Sciatic nerve (tissue), 2 donors: ENCODE results near the gene CPTP. TPM values are rescaled to one million over a fixed set of nuclear protein-coding genes. Genes with fewer than 3 reads are reported as not detected.

Experiments used
- ATAC-seq: fragments of 200-7000 bp; cut with Tn5 transposase; one replicate; pipeline ENCODE4 v1.9.1; 2020; ENCODE audit warnings: mild to moderate bottlenecking, moderate library complexity
- DNase-seq: peaks from one replicate; pipeline ENCODE4 v3.0.0-alpha.2; 2020; ENCODE audit warnings: low spot score
- intact Hi-C: fragments of 100-400 bp; cut with DNase I; formaldehyde crosslinking; loops from one replicate; pipeline ENCODE4 v1.14.2; 2022
- total RNA-seq: library from RNA; stranded (reverse); fragmentation: NEBNext Ultra II Directional; extraction: Animal tissue kit (Norgen Biotek cat#: 25700); gene quantifications from one replicate; pipeline ENCODE4 v1.2.1, GENCODE V29; 2021
- donor health status: DM: no; HTN: no; CAD: no.
- donor health status: DM: no; HTN: no; CAD: no.

Gene CPTP
- total RNA-seq, 1 donor from 2014 or later, result 15.7 TPM

DNA sequence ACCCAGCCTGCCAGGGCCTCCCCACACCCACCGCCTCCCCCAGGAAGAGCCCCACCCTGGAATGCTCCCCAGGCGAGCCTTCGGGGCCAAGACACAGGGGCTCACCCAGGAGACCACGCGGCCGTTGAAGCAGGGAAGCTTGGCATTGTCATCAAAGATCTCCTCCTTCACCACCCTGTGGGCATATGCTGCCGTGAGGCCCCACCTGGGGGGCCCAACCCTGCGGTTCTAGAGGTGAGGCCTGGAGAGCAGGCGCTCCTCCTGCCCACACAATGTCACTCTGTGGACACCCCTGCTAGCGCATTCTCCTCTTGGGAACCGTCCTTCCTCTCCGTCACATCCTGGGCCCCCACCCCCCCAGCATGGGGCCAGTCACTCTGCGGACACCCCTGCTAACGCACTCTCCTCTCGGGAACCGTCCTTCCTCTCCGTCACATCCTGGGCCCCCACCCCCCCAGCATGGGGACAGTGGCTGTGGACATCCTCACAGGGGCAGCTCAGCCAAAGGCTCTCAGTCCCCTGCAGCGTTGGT lies 18.0 kb downstream of the CPTP start:
- no peak for ATAC-seq
- DNase-seq, result no peak
- intact Hi-C loops, result no loop called here

DNA sequence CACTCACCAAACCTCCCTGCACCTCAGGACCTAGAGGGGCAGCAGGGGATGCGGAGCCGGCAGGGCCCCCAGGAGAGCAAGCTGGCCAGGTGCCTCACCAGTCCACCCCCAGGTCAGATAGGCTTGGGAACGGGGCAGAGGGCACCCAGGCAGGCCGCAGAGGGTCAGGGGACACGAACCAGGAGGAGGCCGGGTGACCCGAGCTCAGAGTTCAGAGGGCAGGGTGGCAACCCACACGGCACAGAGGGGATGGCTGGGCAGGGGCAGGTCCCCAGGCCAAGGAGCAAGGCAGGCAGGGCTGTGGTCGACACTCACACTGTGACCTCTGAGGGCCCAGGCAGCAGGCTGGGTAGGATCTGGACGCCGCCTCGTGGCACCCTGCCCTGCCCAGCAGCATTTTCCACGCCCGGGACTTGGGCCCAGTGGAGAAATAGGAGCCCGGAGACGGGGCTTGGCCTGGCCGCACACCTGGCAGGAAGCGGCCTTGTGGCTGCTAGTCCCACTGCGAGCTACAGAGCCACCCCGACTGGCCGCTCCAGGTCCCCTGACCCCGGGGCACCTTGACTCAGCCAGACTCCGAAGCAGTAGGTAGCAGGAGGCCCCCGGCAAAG lies 19.3 kb downstream of the CPTP start:
- ATAC-seq, result no peak
- DNase-seq, result no peak
- intact Hi-C loops, result no loop called here

DNA sequence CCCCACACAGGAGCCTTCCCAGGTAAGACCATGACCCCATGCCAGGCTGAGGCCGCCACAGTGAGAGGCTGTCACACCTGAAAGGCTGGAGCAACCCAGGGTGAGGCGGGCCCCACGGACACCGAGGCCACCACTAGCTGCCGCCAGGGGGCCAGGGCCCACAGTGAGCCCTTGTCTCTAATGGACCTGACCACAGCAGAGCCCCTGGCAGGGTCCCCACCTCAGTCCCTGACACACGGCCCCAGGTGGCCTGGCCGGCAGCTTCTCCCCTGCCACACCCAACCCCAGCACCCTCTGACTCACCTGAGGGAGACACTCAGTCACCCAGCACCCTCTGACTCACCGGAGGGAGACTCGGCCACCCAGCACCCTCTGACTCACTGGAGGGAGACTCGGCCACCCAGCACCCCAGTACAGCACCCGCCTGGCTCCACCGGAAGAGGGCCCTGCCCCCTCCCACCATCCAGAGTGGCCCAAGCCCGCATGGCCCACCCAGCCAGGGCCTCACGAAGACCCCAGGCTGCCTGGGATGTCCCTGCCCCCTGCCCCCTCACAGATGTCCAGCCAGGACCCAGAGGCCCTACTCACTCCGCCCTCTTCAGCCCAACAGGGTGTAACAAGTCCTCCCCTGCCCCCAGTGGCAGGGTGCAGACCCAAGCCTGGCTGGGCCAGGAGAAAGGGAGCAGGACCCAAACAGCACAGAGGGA lies 20.2 kb downstream of the CPTP start:
- ATAC-seq (no peak), DNase-seq (no peak)
- intact Hi-C loops, result no loop called here

DNA sequence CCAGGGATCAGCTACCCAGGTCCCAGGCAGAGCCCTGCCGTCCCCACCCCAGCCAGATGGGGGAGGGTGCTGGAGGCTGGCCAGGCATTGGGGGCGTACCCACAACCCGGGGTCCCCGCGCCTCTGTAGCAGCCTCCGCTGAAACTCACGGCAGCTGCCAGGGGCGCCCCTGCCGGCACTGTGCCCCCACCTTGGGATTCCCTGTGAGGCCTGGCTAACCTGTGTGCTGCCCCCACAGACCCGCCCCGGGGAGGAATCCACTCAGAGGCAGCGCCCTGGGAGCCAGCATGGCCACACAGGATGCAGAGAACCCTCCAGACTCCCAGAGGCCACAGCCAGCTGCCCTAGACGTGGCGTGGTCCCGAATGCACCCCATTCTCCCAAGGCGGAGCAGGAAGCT lies 20.8 kb downstream of the CPTP start:
- intact Hi-C loops, result no loop called here
- ATAC-seq (no peak), DNase-seq (no peak)

DNA sequence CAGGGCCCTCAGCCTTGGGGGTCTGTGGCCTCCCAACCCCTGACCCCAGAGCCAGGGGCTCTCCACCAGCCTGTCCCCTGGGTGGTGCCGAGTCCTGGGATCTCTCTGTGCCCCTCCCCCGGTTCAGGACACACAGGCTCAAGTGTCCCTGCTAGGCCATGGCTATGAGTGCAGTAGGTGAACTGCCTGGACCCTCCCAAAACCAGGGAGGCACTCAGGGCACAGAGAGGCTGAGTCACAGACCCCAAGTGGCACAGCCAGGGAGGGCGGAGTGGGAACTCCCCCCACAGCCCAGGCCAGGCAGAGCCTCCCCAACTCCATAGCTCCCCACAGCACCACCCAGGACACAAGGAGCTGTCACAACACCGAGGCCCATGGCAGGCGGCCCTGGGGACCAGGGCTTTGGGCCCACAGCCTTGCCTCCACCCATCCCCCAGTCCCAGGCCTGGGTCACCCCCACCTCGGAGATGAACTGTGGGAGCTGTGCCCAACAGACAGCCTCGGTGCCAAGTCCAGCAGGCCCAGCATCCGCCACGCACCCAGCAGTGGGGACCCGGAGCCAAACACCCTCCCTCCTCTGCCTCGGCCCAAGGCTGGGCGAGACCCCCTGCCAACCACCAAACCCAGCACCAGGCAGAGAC lies 21.4 kb downstream of the CPTP start:
- intact Hi-C loops, result no loop called here
- no peak for DNase-seq
- ATAC-seq, result peak; percentile 1

DNA sequence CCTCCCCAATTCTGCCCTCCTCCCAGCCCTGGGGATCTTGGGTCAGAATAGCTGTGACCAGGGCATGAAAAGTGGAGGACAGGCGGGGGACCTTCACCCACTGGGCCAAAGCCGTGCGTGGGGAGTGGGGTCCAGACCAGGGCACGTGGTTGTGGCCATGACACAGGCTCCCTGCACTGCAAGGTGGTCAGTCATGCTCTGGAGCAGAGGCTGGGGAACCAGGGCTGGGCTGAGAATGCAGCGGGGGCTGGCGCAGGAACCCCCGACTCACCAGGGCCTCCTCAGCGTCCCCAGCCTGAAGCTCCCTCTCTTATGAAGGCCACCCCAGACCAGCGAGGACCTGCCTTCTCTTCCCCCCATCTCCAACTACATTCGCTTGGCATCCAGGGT lies 21.9 kb downstream of the CPTP start:
- DNase-seq (no peak), ATAC-seq (no peak)
- intact Hi-C loops, result no loop called here

DNA sequence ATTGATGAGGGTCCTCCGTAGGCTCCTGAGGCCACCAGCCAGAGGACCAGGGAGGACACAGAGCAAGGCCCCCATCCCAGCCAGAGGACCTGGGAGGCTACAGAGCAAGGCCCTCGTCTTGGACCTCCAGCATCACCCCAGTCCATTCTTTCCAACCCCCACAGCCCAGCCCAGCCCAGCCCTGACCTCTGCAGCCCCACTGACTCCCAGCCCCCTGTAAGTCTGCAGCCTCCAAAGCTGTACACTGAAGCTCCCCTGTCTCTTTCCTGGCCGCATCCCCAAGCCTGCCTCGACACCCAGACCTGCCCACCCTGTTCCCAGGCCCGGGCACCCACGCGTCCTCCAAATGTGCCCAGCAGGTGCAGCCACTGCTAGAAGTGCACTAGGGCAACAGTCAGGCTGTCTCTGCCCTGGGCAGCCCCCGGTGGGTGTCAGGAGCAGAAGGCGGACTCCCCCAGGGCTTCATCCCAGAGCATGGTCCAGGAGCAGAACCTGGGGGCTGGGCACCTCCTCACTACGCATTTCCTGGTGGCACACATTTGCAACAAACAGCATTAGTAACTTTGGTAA lies 22.5 kb downstream of the CPTP start:
- DNase-seq (no peak), ATAC-seq (no peak)
- intact Hi-C loops, result no loop called here

DNA sequence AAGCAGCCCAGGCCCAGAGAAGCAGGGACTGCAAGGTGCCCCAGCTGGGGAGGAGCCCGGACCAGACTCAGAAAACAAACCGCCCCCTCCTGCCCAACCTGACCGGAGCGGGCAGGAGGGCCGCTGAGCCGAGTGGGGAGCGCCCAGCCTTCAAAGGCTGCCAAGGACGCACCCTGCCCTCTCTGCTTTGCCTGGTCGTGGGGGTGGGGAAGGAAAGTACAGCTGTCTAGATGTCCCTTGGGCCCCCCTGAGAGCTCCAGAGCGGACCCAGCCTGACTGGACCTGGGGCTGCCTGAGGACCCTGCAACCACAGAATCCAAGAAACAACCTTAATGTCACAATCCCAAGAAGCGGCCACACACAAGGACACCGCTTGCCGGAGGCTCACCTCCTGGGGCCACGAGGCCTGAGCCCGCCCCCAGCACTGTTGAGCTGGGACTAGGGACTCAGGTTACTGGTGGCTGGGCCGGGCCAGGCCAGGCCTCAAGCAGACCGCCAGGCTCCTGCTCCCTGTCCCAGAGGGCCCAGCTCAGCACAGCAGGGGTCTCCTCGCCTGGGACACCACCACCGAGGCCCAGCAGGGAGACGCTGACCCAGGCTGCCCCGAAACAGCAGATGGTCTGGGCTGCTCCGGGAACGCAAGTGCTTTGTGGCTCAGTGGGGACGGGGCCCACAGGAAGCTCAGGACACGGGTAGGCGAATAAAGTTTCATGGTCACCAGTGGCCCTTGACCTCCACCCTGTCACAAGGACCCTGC lies 23.2 kb downstream of the CPTP start:
- DNase-seq (no peak), ATAC-seq (peak; percentile 3)
- intact Hi-C loops, result no loop called here

DNA sequence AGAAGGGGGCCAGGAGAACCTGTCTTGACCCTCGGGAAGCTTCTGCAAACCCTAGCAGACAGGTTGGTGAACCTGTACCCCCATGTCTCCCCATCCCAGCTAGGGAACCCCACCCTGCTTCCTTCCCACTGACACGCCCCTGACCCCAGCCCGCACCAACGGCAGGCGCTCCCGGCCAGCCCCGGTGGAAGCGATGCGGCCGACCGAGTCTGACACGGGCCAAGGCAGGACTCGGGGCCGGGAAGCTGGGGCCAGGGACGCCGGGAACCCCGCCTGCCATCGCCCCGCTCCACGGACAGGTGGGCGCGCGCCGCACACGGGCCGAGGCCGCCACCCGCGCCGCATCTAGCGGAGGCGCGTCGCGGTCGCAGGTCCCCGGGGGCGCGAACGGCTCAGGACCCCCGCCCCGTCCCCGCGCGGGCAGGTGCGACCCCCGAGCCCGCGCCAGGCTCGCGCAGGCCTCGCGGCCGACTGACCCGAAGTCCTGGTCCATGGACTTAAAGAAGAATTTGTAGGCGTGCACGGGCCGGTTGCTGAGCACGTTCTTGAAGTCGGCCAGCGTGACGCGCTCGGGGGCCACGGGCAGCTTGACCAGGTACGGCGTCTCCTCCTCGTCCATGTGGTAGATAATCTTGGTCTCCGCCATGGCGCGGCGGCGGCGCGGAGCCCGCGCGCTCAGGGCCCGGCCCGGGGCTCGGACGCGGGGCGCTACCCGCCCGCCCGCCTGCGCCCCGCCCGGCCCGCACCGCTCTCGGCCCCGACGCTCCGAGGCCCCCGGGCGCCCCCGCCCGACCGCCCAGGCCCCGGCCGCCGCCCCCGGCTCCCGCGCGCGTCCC lies 24.0 kb downstream of the CPTP start:
- DNase-seq (no peak), ATAC-seq (no peak)
- intact Hi-C loops, result no loop called here

DNA sequence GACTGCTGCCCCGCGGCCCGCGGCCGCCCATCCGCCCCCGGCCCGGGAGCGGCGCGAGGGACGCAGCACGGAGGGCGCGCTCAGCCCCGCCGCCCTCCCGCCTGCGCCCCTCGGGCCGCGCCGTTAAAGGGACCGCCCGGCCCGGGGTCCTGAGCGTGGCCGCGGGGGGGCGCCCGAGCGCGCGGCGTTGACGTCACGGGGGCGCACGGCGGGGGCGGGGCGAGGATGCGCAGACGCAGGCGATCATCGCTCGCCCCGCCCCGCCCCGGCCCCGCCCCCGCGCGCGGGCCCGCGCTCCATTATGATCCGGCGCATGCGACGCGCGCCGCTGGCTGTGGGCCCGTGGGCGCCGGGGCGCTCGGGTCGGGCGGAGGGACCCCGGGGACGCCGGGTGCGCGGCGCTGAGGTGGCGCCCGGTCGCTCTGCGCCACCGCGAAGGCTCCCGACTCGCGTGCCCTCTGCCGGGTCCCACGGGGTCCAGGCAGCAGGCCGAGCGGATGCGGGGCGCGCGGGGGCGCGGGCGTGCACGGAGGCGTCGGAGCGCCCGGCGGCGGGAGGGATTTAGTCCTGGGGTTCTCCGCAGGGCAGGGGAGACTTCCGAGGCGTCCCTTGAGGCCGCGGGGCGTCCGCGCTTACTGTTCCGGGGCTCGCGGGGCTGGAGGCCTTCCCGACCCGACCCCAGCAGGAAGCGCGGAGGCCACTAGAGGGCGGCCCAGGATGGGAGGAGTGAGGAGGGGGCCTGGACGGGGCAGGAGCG lies 24.8 kb downstream of the CPTP start, which contains the start of gene DVL1:
Gene DVL1 (minus strand): TSS at position 163 of the 757 bp plus-strand sequence. CDS start 353 bp downstream, outside the sequence.
- DNase-seq (peak; percentile 85), ATAC-seq (peak; percentile 2)
- intact Hi-C loops, result no loop called here

DNA sequence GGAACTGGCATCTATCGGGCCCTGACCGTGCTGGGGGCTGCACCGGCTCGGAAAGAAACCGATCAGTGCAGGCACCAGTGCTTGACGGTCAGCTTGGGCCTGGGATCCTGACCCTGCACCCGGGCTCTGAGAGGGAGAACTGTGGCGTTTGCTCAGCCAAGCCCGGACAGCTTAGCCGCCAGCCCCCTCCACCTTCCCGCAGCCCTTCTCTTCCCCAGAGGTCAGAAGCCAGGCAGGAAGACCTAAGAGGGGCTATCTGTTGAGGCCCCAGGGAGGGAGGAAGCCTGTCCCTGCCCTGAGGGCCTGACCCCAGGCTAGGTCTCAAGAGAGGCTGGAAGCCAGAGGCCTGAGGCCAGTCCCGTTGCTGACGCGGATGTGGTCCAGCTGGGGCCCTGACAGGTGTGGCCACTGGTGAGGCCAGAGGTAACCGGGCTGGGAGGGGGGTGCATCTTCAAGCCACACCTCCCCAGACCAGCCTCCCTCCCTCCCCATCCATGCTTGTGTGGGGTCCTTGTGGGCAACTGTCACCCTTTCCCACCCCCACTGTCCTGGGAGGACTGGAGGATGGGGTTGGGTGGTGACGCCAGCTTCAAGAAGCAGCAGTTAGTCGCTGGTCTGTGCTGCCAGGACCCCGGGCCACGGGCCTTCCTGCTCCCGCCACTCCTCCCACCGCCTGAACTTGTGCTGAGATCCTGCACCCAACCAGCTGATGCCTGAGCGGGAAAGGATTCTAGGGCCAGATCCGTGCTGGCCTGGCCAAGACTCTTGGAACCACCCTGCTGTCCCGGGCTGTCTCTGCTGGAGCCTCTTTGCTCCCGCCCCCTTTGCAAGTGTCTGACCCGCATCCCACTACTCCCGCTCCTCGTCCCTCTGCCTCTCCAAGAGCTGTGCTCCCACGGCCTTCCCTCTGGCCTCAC lies 27.2 kb downstream of the CPTP start:
- intact Hi-C loops, result no loop called here
- ATAC-seq (peak; percentile 72), DNase-seq (no peak)

DNA sequence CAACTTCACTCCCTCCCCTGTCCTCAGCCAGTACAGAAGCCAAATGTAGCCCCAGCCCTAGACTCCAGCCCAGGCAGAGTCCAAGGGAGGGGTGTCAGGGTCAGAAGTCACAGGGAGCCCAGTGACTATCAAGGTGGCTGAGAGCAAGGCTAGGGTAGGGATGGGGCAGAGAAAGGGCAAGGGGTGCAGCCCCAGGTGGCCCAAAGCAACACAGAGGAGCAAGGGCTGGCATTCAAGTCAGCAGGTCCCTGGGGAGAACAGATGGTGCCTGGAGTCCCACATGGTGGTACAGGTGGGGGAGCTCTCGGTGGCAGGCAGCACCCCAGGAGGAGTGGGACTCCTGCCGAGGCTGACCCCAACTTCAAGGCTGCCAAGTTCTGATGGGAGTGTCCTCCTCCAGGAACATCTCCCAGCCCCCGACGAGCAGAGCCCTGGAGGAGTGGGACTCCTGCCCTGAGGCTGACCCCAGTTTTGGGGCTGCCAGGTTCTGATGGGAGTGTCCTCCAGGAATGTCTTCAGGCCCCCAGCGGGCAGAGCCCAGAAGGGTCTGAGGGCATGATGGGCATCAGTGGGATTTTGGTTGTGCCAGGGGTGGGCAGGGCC lies 28.3 kb downstream of the CPTP start:
- intact Hi-C loops, result no loop called here
- ATAC-seq (no peak), DNase-seq (no peak)

DNA sequence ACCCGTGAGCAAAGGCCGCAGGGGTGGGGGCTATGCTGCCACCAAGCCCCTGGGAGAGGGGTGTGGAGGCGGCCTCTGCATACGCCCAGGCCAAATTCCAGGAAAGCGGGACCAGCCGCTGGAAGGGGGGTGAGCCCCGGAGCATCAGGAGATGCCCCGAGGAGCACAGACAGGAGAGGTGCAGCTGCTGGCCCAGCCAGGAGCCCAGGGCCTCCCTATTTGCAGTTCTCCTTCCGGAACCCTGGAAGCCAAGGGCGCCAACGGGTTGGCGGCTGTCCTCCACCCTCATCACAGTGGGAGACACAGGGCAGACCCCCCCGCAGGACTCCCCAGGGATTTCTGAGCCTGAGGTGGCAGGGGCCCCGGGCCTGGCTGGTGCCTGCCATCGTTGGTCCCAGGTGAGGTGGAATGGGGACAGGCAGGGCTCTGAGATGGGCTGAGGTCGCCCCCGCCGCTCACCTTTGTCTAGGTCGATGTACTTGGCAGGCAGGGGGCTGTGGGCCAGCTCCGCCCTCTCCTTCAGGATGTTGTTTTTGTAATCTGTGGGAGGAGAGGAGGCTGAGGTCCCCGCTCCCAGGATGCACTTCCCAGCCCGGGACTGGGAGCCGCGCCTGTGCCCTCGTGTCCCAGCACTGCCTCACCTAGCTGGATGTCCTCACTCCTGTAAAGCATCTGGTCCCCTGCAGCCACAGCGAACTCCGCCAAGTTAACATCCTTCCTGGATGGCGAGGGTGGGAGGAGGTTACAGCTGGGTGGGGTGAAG lies 29.0 kb downstream of the CPTP start:
- intact Hi-C loops, result no loop called here
- DNase-seq, result no peak
- no peak for ATAC-seq

DNA sequence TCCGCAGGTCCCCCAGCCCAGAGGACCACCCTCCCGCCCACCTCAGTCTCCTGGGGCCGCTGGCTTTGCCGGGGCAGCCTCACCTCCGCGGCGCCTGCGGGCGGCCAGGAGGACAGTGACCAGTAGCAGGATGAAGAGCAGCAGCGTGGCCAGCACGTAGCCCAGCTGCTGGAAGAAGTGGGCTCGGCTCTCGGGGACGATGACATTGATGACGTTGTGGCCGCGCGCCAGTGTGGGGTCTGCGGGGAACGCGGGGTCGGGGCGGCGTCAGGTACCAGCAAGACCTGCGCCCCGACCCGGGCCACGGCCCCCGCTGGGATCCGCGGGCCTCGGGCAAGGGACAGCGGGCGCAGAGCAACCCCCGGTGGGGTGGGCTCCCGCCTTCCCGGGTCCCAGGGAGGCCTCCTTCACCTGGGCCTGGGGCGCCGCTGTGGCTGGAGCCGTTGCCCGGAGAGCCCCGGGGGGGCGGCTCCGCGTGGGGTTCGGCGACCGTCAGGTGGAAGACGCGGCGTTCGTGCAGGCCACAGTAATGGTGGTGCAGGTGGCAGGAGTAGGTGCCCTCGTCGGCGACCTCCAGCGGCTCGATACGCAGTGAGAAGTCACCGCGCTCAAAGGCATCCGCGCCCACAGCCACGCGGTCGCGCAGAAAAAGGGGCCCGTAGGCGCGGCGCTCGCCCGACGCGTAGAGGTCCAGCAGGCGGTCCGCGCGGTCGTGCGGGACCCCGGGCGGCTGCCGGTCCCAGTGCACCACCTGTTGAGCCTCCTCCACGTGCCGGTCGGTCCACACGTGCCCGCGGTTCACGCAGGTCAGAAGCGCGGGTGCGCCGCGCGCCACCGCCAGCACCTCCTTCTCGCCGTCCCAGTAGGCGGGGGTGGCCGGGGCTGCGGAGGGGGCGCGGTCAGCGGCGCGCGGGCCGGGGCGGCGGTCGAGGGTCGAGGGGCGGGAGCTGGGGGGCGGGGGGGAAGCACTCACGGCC lies 30.0 kb downstream of the CPTP start:
- intact Hi-C loops, result no loop called here
- ATAC-seq (no peak), DNase-seq (no peak)
